ENCODE measurements around the gene ALPK3.

GRCh38 chr15:84812842-84813241 is 4.3 kb upstream of the ALPK3 start:
- no peak for TF ChIP-seq EZH2 (IDR thresholded peaks at IDR 0.05)
- TF ChIP-seq CTCF (IDR thresholded peaks at IDR 0.05), result no peak

All from neural progenitor cell (in vitro differentiated cells).